Measurements from ENCODE around the gene PPDPF. TPM values are rescaled to one million over a fixed set of nuclear protein-coding genes. Genes with fewer than 3 reads are reported as not detected.
A peak's percentile ranks its signal among the peaks of the same experiment; 100 is the strongest.

The PPDPF gene, protein sequence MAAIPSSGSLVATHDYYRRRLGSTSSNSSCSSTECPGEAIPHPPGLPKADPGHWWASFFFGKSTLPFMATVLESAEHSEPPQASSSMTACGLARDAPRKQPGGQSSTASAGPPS
- 100 to 1,000 TPM; 122 to 426 (median 348) TPM for total RNA-seq

DNA sequence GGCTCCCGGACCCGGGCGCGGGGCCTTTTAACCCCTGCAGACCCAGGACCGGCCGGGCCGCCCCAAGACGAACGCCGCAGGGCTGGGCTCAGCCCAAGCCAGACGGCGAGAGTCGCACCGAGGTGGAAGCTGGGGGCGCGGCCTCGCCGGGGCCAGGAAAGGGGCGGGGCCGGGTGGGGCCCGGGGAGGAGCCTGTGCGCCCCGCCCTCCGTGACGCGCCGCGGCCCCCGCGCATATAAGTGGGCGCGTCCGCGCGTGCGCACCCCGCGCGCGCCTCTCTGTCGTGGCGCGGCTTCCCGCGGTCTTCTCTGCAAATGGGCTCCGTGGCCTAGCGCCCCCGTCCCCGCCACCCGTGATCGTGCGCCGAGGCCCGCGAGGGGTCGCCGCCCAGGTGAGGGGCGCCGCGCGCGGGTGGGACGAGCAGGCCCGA lies at the start of gene PPDPF:
Gene PPDPF, plus strand, starts transcription at position 262 of the 430 bp plus-strand sequence. CDS start 544 bp downstream, outside the sequence.
- intact Hi-C loops (cut with DNase I; ENCODE audit: low total_unique reads): no loop called here
- H3K4me3 ChIP-seq (ENCODE audit: low read depth, poor library complexity, severe bottlenecking): peak within 1 kb of the TSS; percentile 78
- WGBS, 2 donors: 0 to 1% methylated on average over 10 to 37 of the region's 64 CpGs
- DNase-seq (ENCODE audit: low spot score in 2 of 2): peak; percentile 71 to 96
- TF ChIP-seq POLR2A (IDR thresholded peaks at IDR 0.05): peak in 1 of 2 donors; percentile 95
- TF ChIP-seq, protein P1, sequence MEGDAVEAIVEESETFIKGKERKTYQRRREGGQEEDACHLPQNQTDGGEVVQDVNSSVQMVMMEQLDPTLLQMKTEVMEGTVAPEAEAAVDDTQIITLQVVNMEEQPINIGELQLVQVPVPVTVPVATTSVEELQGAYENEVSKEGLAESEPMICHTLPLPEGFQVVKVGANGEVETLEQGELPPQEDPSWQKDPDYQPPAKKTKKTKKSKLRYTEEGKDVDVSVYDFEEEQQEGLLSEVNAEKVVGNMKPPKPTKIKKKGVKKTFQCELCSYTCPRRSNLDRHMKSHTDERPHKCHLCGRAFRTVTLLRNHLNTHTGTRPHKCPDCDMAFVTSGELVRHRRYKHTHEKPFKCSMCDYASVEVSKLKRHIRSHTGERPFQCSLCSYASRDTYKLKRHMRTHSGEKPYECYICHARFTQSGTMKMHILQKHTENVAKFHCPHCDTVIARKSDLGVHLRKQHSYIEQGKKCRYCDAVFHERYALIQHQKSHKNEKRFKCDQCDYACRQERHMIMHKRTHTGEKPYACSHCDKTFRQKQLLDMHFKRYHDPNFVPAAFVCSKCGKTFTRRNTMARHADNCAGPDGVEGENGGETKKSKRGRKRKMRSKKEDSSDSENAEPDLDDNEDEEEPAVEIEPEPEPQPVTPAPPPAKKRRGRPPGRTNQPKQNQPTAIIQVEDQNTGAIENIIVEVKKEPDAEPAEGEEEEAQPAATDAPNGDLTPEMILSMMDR (IDR thresholded peaks at IDR 0.05): no peak

DNA sequence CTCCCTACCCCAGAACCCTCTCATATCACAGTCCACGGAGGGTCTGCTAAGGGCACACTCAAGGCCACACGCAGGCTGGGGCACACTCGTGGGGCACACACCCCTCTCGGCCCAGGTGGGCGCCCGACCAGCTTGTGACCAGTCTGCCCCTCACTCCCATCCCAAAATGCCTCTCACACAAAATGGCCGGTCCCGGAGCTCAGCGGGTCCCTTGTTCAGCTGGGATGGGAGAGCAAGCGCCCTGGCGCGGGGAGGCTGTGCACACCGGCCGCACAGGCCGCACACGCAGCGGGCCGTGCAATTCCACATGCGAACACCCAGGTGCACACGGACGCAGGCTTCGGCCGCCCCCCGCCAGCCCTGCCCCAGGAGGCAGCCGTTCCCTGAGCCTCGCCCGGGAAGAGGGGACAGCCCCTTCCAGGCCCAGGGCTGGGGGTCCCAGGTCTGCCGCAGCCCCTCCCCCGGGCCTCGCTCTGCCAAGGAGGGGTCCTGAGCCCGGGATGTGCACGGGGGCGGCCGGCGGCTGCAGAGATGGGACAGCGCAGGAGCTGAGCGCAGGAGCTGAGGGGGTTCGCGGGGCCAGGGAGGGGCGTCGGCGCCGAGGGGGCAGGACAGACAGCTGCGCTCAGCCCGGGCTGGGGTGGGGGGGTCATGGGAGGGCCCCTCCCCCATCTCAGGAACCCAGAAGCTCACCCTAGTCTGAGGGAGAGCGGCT lies 49.4 kb upstream of the PPDPF start:
- H3K4me3 ChIP-seq (ENCODE audit: low read depth, poor library complexity, severe bottlenecking): no peak overlapping the region
- no peak for TF ChIP-seq POLR2A (IDR thresholded peaks at IDR 0.05)
- TF ChIP-seq, protein P1 (IDR thresholded peaks at IDR 0.05): no peak
- intact Hi-C loops (cut with DNase I; ENCODE audit: low total_unique reads): no loop called here
- no peak for DNase-seq (ENCODE audit: low spot score in 2 of 2)
- WGBS, 2 donors: 10 to 80% methylated on average over 1 to 44 of the region's 46 CpGs

DNA sequence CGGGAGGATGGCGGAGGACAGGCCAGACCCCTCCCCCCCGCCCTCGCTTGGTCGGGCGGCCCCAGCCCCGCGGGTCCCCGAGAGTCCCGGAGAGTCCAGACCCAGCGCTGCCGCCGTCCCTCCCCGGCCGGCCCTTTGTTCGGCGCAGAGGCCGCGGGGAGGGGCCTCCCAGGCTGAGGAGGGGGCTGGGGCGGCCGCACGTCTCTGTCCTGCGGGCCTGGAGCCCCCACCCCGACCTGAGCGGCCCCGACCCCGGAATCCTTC lies 48.9 kb upstream of the PPDPF start:
- TF ChIP-seq POLR2A (IDR thresholded peaks at IDR 0.05): no peak
- TF ChIP-seq, protein P1 (IDR thresholded peaks at IDR 0.05): no peak
- H3K4me3 ChIP-seq (ENCODE audit: low read depth, poor library complexity, severe bottlenecking): no peak overlapping the region
- intact Hi-C loops (cut with DNase I; ENCODE audit: low total_unique reads): no loop called here
- 0 to 2% methylated on average over 1 to 10 of the region's 27 CpGs for WGBS, 2 donors
- DNase-seq (ENCODE audit: low spot score in 2 of 2): no peak

DNA sequence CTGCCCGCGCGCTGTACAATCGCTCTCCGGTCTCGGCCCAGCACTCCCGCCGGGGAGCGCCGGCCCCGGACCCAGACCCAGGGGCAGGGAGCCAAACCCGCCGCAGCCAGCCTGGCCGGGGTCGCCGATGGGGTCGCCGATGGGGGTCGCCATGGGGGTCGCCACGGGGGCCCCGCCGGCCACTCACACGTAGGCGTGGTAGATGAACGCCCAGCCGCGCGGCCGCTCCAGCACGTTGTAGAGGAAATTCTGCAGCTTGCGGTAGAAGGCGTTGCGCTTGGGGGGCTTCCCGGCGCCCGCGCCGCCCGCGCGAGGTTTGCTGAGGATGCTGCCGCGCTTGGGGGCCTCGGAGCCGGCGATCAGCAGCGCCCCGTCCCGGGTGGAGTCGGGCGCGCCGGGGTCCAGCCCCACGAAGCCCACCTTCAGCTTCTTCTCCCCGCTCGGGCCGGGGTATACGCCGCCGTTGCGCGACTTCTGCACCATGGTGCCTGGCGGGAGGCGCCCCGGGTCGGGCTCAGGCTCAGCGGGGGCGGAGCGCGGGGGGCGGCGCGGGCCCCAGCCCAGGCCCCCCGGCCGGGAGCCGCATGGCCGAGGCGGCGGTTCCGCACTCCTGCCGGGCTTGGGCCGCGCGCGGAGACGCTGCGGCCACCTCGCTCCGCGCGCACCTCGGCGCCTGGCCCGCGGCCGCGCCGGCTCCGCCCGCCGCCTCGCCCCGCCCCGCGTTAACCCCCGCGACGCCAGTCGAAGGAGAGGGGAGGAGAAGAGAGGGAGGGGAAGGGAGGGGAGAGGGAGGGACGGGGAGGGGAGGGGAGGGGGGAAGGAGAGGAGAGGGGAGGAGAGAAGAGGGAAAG lies 48.4 kb upstream of the PPDPF start, which contains the start of gene KCNQ2:
Gene KCNQ2, minus strand, starts transcription at position 675 of the 851 bp plus-strand sequence. Its CDS starts 192 bp downstream, at position 483.
- WGBS, 2 donors: 0 to 2% methylated on average over 6 to 32 of the region's 111 CpGs
- H3K4me3 ChIP-seq (ENCODE audit: low read depth, poor library complexity, severe bottlenecking): no peak within 1 kb of the TSS
- TF ChIP-seq, protein P1 (IDR thresholded peaks at IDR 0.05): no peak
- no peak for TF ChIP-seq POLR2A (IDR thresholded peaks at IDR 0.05)
- DNase-seq (ENCODE audit: low spot score in 2 of 2): no peak
- intact Hi-C loops (cut with DNase I; ENCODE audit: low total_unique reads): no loop called here

DNA sequence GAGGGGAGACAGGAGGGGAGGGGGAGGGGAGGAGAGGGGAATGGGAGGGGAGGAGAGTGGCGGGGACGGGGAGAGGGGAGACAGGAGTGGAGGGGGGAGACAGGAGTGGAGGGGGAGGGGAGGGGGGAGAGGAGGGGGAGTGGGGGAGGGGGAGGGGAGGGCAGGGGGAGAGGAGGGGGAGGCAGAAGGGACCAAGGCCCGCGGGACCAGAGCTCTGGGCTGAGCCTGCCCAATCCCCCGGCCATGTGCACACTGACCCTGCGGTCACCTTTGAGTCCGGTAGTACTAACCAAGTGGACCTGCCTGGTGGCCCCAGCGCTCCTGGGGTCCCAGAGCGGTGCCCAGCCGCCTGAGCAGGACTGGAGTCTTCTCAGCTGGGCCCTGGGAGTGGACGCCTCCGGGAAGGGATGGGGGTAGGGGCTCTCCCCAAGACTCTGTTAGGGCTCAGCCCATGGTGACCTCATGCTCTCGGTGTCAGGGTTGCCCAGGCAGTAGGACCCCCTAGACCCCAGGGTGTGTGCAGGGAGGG lies 47.6 kb upstream of the PPDPF start:
- intact Hi-C loops (cut with DNase I; ENCODE audit: low total_unique reads): no loop called here
- no peak for DNase-seq (ENCODE audit: low spot score in 2 of 2)
- WGBS, 2 donors: 40 to 56% methylated on average over 11 to 12 of the region's 13 CpGs
- H3K4me3 ChIP-seq (ENCODE audit: low read depth, poor library complexity, severe bottlenecking): no peak overlapping the region
- TF ChIP-seq POLR2A (IDR thresholded peaks at IDR 0.05): no peak
